GM23338 (cell line): ENCODE data around the gene KCNQ1OT1. TPM values are rescaled to one million over a fixed set of nuclear protein-coding genes. Genes with fewer than 3 reads are reported as not detected.

Experiments used
- ATAC-seq: fragments of 200-7000 bp; cut with Tn5 transposase; 3 replicates; pipeline ENCODE4 v1.9.1; 2020
- DNase-seq: peaks from one replicate; pipeline ENCODE4 v3.0.0-alpha.2; 2015; ENCODE audit warnings: low spot score
- H2AFZ ChIP-seq: fragments of 200-600 bp; sonication (generic); 2 replicates; pipeline ENCODE4 v1.8.0; 2016; ENCODE audit warnings: antibody characterized with exemption, mild to moderate bottlenecking, moderate library complexity
- H3F3A ChIP-seq: fragments of 200-600 bp; sonication (generic); replicated peaks from 2 replicates; pipeline ENCODE4 v1.8.0; 2017; ENCODE audit warnings: antibody characterized with exemption, mixed run types, low read depth
- H3K27ac ChIP-seq: fragments of 200-600 bp; sonication (generic); 2 replicates; pipeline ENCODE4 v1.6.1; 2016; ENCODE audit warnings: low read depth
- H3K27me3 ChIP-seq: fragments of 200-600 bp; sonication (generic); 2 replicates; pipeline ENCODE4 v1.8.0; 2016; ENCODE audit warnings: mild to moderate bottlenecking, mixed run types, moderate library complexity; ENCODE audit not compliant: insufficient read depth
- H3K36me3 ChIP-seq: fragments of 200-600 bp; sonication (generic); 2 replicates; pipeline ENCODE4 v1.8.0; 2016; ENCODE audit warnings: mild to moderate bottlenecking; ENCODE audit not compliant: insufficient read depth
- H3K4me1 ChIP-seq: fragments of 200-600 bp; sonication (generic); 2 replicates; pipeline ENCODE4 v1.8.0; 2016; ENCODE audit warnings: mild to moderate bottlenecking, moderate library complexity; ENCODE audit not compliant: insufficient read depth
- H3K4me2 ChIP-seq: fragments of 200-600 bp; sonication (generic); 2 replicates; pipeline ENCODE4 v1.7.1; 2017; ENCODE audit warnings: mixed run types
- H3K4me3 ChIP-seq: fragments of 200-600 bp; sonication (generic); 2 replicates; pipeline ENCODE4 v1.6.1; 2016; ENCODE audit warnings: mixed run types
- H3K79me2 ChIP-seq: fragments of 200-600 bp; sonication (generic); replicated peaks from 2 replicates; pipeline ENCODE4 v1.8.0; 2017; ENCODE audit warnings: mild to moderate bottlenecking; ENCODE audit not compliant: insufficient read depth
- H3K9me2 ChIP-seq: fragments of 200-600 bp; sonication (generic); 2 replicates; pipeline ENCODE4 v1.8.0; 2017; ENCODE audit not compliant: insufficient read depth
- H4K20me1 ChIP-seq: fragments of 200-600 bp; sonication (generic); replicated peaks from 2 replicates; pipeline ENCODE4 v1.8.0; 2017; ENCODE audit warnings: mild to moderate bottlenecking; ENCODE audit not compliant: insufficient read depth
- H3K27ac Mint-ChIP-seq: 2 replicates; pipeline ENCODE4 v1.8.0; 2020; ENCODE audit warnings: inconsistent platforms, mild to moderate bottlenecking, moderate library complexity, mixed read lengths
- H3K27me3 Mint-ChIP-seq: 3 replicates; pipeline ENCODE4 v1.8.0; 2022; ENCODE audit warnings: low read depth, mild to moderate bottlenecking, moderate library complexity, mixed read lengths, inconsistent platforms; ENCODE audit not compliant: insufficient read depth, poor library complexity
- H3K36me3 Mint-ChIP-seq: 3 replicates; pipeline ENCODE4 v1.8.0; 2021; ENCODE audit warnings: low read depth, mild to moderate bottlenecking, inconsistent platforms, moderate library complexity, mixed read lengths
- H3K4me1 Mint-ChIP-seq: 3 replicates; pipeline ENCODE4 v1.8.0; 2020; ENCODE audit warnings: mild to moderate bottlenecking, inconsistent platforms, mixed read lengths
- H3K4me3 Mint-ChIP-seq: 3 replicates; pipeline ENCODE4 v1.8.0; 2021; ENCODE audit warnings: moderate library complexity, mild to moderate bottlenecking, inconsistent platforms, mixed read lengths
- H3K9me3 Mint-ChIP-seq: 3 replicates; pipeline ENCODE4 v1.8.0; 2020; ENCODE audit warnings: moderate library complexity, mild to moderate bottlenecking, inconsistent platforms, mixed read lengths
- CREB1 ChIP-seq: fragments of 250-450 bp; sonication (Bioruptor Pico); IDR thresholded peaks from 2 replicates; pipeline ENCODE4 v1.5.0; 2020; ENCODE audit warnings: low read depth, mild to moderate bottlenecking, moderate library complexity
- EZH2 ChIP-seq: fragments of 200-600 bp; sonication (generic); IDR thresholded peaks from one replicate; pipeline ENCODE4 v1.8.0; 2017; ENCODE audit warnings: antibody characterized with exemption, mild to moderate bottlenecking, low read depth; ENCODE audit not compliant: unreplicated experiment
- EZH2phosphoT487 ChIP-seq: fragments of 200-600 bp; sonication (generic); IDR thresholded peaks from one replicate; pipeline ENCODE4 v1.8.1; 2018; ENCODE audit warnings: antibody characterized with exemption; ENCODE audit not compliant: unreplicated experiment
- JUNB ChIP-seq: IDR thresholded peaks from one replicate; pipeline ENCODE4 v1.6.1; 2016; ENCODE audit warnings: antibody characterized with exemption; ENCODE audit not compliant: unreplicated experiment
- NANOG ChIP-seq: IDR thresholded peaks from 2 replicates; pipeline ENCODE4 v1.6.1; 2016; ENCODE audit warnings: antibody characterized with exemption, borderline replicate concordance
- POLR2AphosphoS5 ChIP-seq: IDR thresholded peaks from 2 replicates; pipeline ENCODE4 v1.6.1; 2016; ENCODE audit warnings: antibody characterized with exemption, low read depth
- REST ChIP-seq: IDR thresholded peaks from one replicate; pipeline ENCODE4 v1.6.1; 2018; ENCODE audit warnings: antibody characterized with exemption; ENCODE audit not compliant: unreplicated experiment
- STAT1 ChIP-seq: IDR thresholded peaks from one replicate; pipeline ENCODE4 v1.6.1; 2016; ENCODE audit warnings: antibody characterized with exemption; ENCODE audit not compliant: unreplicated experiment
- ZNF114 ChIP-seq: fragments of 250-450 bp; sonication (Bioruptor Pico); IDR thresholded peaks from 2 replicates; pipeline ENCODE4 v1.5.0; 2020; ENCODE audit warnings: mild to moderate bottlenecking, moderate library complexity
- ZNF331 ChIP-seq: fragments of 250-450 bp; sonication (Bioruptor Pico); IDR thresholded peaks from 2 replicates; pipeline ENCODE4 v1.5.0; 2020; ENCODE audit warnings: low read depth, mild to moderate bottlenecking, moderate library complexity
- polyA plus RNA-seq: library from polyadenylated mRNA; unstranded; fragments of >200 nt; fragmentation: Nextera tagmentation; extraction: Ambion mirVana; gene quantifications from 2 replicates; pipeline ENCODE4 v1.2.1, GENCODE V29; 2016
- total RNA-seq: library from RNA; depleted of rRNA; stranded (reverse); fragments of >200 nt; shearing (Covaris generic); gene quantifications from 2 replicates; pipeline ENCODE4 v1.2.3, GENCODE V29; 2014
- TF ChIP-seq, protein P1 (sequence below), 2 experiments: fragments of 200-600 bp in 1 of 2; sonication (generic) in 1 of 2; conservative IDR thresholded peaks; 2 replicates each; pipeline versions ENCODE4 v1.5.1 to v1.6.1; 2016 to 2017; ENCODE audit warnings: antibody characterized with exemption in 2 of 2, low read depth in 2 of 2, mild to moderate bottlenecking in 2 of 2, moderate library complexity in 1 of 2
- TF ChIP-seq, protein P2 (sequence below): IDR thresholded peaks from 2 replicates; pipeline ENCODE4 v1.6.1; 2016; ENCODE audit warnings: antibody characterized with exemption

KCNQ1OT1 gene
- total and polyA plus RNA-seq, 2 experiments from 2014 or later: 1.5 to 4.2 TPM

DNA sequence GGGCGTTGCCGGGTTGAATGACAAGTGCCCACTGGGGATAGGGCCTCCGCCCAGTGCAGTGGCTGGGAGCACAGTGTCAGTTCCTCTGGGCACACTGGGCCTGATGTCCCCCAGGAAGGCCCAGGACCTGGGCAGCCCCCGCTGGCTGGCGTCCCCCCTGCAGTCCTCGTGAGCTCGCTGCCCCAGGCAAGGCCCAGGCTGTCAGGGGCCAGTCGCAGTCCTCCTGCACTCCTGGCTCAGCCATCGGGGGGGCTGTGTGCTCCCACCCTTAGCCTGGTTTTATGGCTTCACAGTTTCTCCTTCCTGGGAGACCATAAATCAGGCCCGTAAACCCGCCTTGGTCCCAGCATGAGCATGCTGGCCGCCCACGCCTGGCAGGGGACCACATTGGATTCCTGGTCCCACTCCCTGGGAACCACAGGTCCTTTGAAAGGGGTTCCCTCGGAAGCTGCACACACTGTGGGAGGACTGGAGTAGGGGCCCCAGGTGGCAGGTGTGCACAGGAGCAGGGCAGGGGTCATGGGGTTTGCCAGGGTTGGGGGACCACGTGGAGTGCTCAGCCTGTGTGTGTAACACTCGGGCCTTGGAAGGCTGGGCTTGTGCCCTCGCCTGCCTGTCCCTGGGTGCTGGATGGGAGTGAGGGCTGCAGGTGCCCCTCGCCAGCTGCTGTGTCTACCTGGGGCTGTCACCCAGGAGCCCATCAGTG, 113.6 kb downstream of the KCNQ1OT1 start:
- Histone ChIP-seq H3F3A (no peaks in the 10 kb centered on the region), H3K4me3 (no peak overlapping the region), H3K4me1 (no peaks in the 10 kb centered on the region), H3K27me3 (peaks cover 72% of the 10 kb centered on the region), H2AFZ (no peak overlapping the region), H3K4me2 (no peak overlapping the region), H3K27ac (no peak overlapping the region), H4K20me1 (no peaks in the 10 kb centered on the region), H3K9me2 (no peaks in the 10 kb centered on the region), H3K36me3 (no peaks in the 10 kb centered on the region), H3K79me2 (no peaks in the 10 kb centered on the region)
- no peak overlapping the region for H3K27ac Mint-ChIP-seq
- H3K9me3 Mint-ChIP-seq: no peaks in the 10 kb centered on the region
- H3K4me1 Mint-ChIP-seq: no peaks in the 10 kb centered on the region
- H3K27me3 Mint-ChIP-seq: peaks cover 67% of the 10 kb centered on the region
- TF ChIP-seq EZH2 (no peak), JUNB (no peak), ZNF114 (CRISPR knock-in tag) (no peak), POLR2AphosphoS5 (no peak), ZNF331 (CRISPR knock-in tag) (no peak), REST (no peak), CREB1 (CRISPR knock-in tag) (no peak)
- no peaks in the 10 kb centered on the region for H3K36me3 Mint-ChIP-seq
- ATAC-seq (no peak), DNase-seq (no peak)
- no peak overlapping the region for H3K4me3 Mint-ChIP-seq

- no peak overlapping the region for H3K4me3 ChIP-seq
- no peak overlapping the region for H3K27ac ChIP-seq
- no peaks in the 10 kb centered on the region for H3K36me3 Mint-ChIP-seq
- peaks cover 64% of the 10 kb centered on the region for H3K27me3 Mint-ChIP-seq
- DNase-seq: no peak
- H4K20me1 ChIP-seq: no peaks in the 10 kb centered on the region
- H3K27ac Mint-ChIP-seq: no peak overlapping the region
- no peak overlapping the region for H3K4me3 Mint-ChIP-seq
- no peaks in the 10 kb centered on the region for H3F3A ChIP-seq
- H3K27me3 ChIP-seq: peaks cover 66% of the 10 kb centered on the region
- no peaks in the 10 kb centered on the region for H3K9me3 Mint-ChIP-seq
- H3K36me3 ChIP-seq: no peaks in the 10 kb centered on the region
- no peaks in the 10 kb centered on the region for H3K4me1 Mint-ChIP-seq
- H2AFZ ChIP-seq: no peak overlapping the region
- H3K9me2 ChIP-seq: no peaks in the 10 kb centered on the region
- no peak for ATAC-seq
- H3K79me2 ChIP-seq: no peaks in the 10 kb centered on the region
- no peaks in the 10 kb centered on the region for H3K4me1 ChIP-seq
- H3K4me2 ChIP-seq: no peak overlapping the region
- TF ChIP-seq STAT1 (no peak), EZH2phosphoT487 (no peak), NANOG (no peak), JUNB (no peak), CREB1 (CRISPR knock-in tag) (no peak)
- TF ChIP-seq, protein P1, sequence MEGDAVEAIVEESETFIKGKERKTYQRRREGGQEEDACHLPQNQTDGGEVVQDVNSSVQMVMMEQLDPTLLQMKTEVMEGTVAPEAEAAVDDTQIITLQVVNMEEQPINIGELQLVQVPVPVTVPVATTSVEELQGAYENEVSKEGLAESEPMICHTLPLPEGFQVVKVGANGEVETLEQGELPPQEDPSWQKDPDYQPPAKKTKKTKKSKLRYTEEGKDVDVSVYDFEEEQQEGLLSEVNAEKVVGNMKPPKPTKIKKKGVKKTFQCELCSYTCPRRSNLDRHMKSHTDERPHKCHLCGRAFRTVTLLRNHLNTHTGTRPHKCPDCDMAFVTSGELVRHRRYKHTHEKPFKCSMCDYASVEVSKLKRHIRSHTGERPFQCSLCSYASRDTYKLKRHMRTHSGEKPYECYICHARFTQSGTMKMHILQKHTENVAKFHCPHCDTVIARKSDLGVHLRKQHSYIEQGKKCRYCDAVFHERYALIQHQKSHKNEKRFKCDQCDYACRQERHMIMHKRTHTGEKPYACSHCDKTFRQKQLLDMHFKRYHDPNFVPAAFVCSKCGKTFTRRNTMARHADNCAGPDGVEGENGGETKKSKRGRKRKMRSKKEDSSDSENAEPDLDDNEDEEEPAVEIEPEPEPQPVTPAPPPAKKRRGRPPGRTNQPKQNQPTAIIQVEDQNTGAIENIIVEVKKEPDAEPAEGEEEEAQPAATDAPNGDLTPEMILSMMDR (conservative IDR thresholded peaks at IDR 0.05; ENCODE audit: low read depth in 2 of 2): no peak
- TF ChIP-seq, protein P2, sequence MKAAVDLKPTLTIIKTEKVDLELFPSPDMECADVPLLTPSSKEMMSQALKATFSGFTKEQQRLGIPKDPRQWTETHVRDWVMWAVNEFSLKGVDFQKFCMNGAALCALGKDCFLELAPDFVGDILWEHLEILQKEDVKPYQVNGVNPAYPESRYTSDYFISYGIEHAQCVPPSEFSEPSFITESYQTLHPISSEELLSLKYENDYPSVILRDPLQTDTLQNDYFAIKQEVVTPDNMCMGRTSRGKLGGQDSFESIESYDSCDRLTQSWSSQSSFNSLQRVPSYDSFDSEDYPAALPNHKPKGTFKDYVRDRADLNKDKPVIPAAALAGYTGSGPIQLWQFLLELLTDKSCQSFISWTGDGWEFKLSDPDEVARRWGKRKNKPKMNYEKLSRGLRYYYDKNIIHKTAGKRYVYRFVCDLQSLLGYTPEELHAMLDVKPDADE: no peak
These were observed 114.2 kb downstream of the KCNQ1OT1 start for GRCh38 chr11:2585566-2586086.
